ENCODE data around the gene ADAM10. TPM values are rescaled to one million over a fixed set of nuclear protein-coding genes. Genes with fewer than 3 reads are reported as not detected.

Gene ADAM10
- total and polyA plus RNA-seq, 11 donors: 8.4 to 128 (median 67.0) TPM

- ATAC-seq: peak; percentile 89 to 94 (median 92)
- H3K4me3 ChIP-seq: no peak overlapping the region
- 54 to 59% (median 57%) methylated on average over 10 to 13 of the region's 13 CpGs for WGBS, 4 donors
- TF ChIP-seq POLR2A (IDR thresholded peaks at IDR 0.05) (no peak), CTCF (IDR thresholded peaks at IDR 0.05) (no peak)
- no peaks in the 10 kb centered on the region for H3K27me3 ChIP-seq
- no peaks in the 10 kb centered on the region for H3K9me3 ChIP-seq
- H3K4me1 ChIP-seq: peaks cover 0 to 45% (median 17%) of the 10 kb centered on the region in 12 donors
- no peaks in the 10 kb centered on the region for H3K36me3 ChIP-seq
- peak; percentile 65 to 89 (median 70) for DNase-seq
- H3K27ac ChIP-seq: peak overlapping the region in 11 of 12 donors; percentile 43 to 92 (median 68)
- intact Hi-C loops (cut with DNase I): no loop called here
Observed at GRCh38 chr15:58546635-58547627, 202.6 kb downstream of the ADAM10 start.

GRCh38 chr15:58546066-58546591 lies 203.4 kb downstream of the ADAM10 start:
- Histone ChIP-seq H3K27me3 (no peaks in the 10 kb centered on the region), H3K27ac (peak overlapping the region in 11 of 12 donors; percentile 4 to 92 (median 66)), H3K36me3 (no peaks in the 10 kb centered on the region), H3K4me1 (peaks cover 0 to 45% (median 16%) of the 10 kb centered on the region in 12 donors), H3K9me3 (no peaks in the 10 kb centered on the region), H3K4me3 (no peak overlapping the region)
- intact Hi-C loops (cut with DNase I): no loop called here
- ATAC-seq: no peak
- DNase-seq: no peak
- 70 to 81% (median 77%) methylated on average over 9 of the region's 9 CpGs for WGBS, 4 donors
- TF ChIP-seq POLR2A (IDR thresholded peaks at IDR 0.05) (no peak), CTCF (IDR thresholded peaks at IDR 0.05) (no peak)

DNA sequence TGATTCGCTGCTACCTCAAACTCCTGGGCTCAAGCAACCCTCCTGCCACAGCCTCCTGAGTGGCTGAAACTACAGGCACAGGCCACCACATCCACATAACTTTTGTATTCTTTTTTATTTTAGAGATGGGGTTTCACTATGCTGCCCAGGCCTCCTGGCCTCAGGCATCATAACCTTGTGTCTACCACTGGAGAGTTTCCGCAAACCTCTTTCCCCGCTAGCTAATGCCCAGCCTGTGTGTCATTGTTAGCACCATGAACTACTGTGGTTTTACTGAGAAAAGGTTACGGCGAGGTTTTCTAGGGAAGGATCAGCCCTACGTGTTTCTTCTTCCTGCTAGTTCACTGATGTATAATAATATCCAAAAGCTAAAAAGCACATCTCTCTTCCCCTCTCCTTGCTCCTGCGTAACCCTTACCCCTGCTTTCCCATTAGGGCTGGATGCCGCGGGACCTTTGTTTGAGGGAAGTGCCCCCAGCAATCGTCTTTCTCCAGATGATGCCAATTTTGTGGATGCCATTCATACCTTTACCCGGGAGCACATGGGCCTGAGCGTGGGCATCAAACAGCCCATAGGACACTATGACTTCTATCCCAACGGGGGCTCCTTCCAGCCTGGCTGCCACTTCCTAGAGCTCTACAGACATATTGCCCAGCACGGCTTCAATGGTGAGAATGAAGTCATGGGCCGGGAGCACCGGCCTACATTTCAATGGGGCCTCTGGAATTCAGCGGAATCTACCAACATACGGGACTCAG lies 204.0 kb downstream of the ADAM10 start:
- TF ChIP-seq POLR2A (IDR thresholded peaks at IDR 0.05): no peak
- TF ChIP-seq CTCF (IDR thresholded peaks at IDR 0.05): no peak
- intact Hi-C loops (cut with DNase I): no loop called here
- Histone ChIP-seq H3K4me1 (peaks cover 0 to 45% (median 16%) of the 10 kb centered on the region in 12 donors), H3K36me3 (no peaks in the 10 kb centered on the region), H3K27me3 (no peaks in the 10 kb centered on the region), H3K27ac (peak overlapping the region in 9 of 12 donors; percentile 11 to 92 (median 68)), H3K4me3 (no peak overlapping the region), H3K9me3 (no peaks in the 10 kb centered on the region)
- WGBS, 4 donors: 93 to 97% (median 95%) methylated on average over 14 to 18 of the region's 18 CpGs
- ATAC-seq (no peak), DNase-seq (no peak)
